Testis (tissue), 3 donors: Measurements from ENCODE around the gene LHFPL3. TPM values are rescaled to one million over a fixed set of nuclear protein-coding genes. Genes with fewer than 3 reads are reported as not detected.

Source experiments
- DNase-seq: peaks from one replicate; pipeline ENCODE4 v3.0.0-alpha.2; 2019
- H3K27ac ChIP-seq, 2 donors: fragments of 200-600 bp; sonication (generic); one replicate each; pipeline ENCODE4 v1.5.1; 2019
- H3K27me3 ChIP-seq: fragments of 200-600 bp; sonication (generic); one replicate; pipeline ENCODE4 v1.5.1; 2019
- H3K36me3 ChIP-seq: fragments of 200-600 bp; sonication (generic); one replicate; pipeline ENCODE4 v1.5.1; 2017; ENCODE audit warnings: low read depth; ENCODE audit errors: missing control alignments
- H3K4me1 ChIP-seq: fragments of 200-600 bp; sonication (generic); one replicate; pipeline ENCODE4 v1.5.1; 2019
- H3K4me3 ChIP-seq, 2 donors: fragments of 200-600 bp; sonication (generic); one replicate each; pipeline ENCODE4 v1.5.1; 2017 to 2019
- H3K9me3 ChIP-seq: fragments of 200-600 bp; sonication (generic); one replicate; pipeline ENCODE4 v1.5.1; 2017
- CTCF ChIP-seq, 3 experiments: fragments of 450-650 bp in 2 of 3; fragments of 200-600 bp in 1 of 3; sonication (generic) in 1 of 3; IDR thresholded peaks; one replicate each; pipeline ENCODE4 v1.5.1; 2016 to 2019; ENCODE audit warnings: antibody characterized with exemption in 3 of 3, mild to moderate bottlenecking in 2 of 3, moderate library complexity in 1 of 3
- POLR2A ChIP-seq: fragments of 450-650 bp; IDR thresholded peaks from one replicate; pipeline ENCODE4 v1.6.1; 2017; ENCODE audit warnings: antibody characterized with exemption, mild to moderate bottlenecking, moderate library complexity
- WGBS, 2 donors: methylation state at CpG; one replicate each; pipeline ENCODE4 v1.1.5; 2018; 5-methylcytosine and 5-hydroxymethylcytosine counted together
- intact Hi-C: fragments of 100-400 bp; cut with DNase I; formaldehyde crosslinking; loops from one replicate; pipeline ENCODE4 v1.15.1; 2023; ENCODE audit warnings: low total_unique reads
- polyA plus RNA-seq: library from polyadenylated mRNA; stranded (reverse); fragments of 350-450 nt; fragmentation: Illumina TruSeq; extraction: RNeasy Lipid Tissue Mini Kit (QIAGEN cat#74804); gene quantifications from one replicate; pipeline ENCODE4 v1.2.3, GENCODE V29; 2014; ENCODE audit warnings: low read depth, low replicate concordance; ENCODE audit not compliant: insufficient read depth
- total RNA-seq, 2 donors: library from RNA; depleted of rRNA; stranded (reverse); fragments of >200 nt; gene quantifications; one replicate each; pipeline ENCODE4 v1.2.3, GENCODE V29; 2016

LHFPL3 gene
- total and polyA plus RNA-seq, 3 donors from 2014 or later = 0.17 to 0.47 (median 0.19) TPM

- Histone ChIP-seq H3K4me1 (no peaks in the 10 kb centered on the region), H3K36me3 (no peaks in the 10 kb centered on the region), H3K27ac (no peak overlapping the region), H3K9me3 (no peaks in the 10 kb centered on the region), H3K27me3 (no peaks in the 10 kb centered on the region), H3K4me3 (no peak overlapping the region)
- TF ChIP-seq POLR2A = no peak
- no peak for TF ChIP-seq CTCF (IDR thresholded peaks at IDR 0.05)
- no peak for DNase-seq
- 40 to 45% methylated on average over 10 of the region's 10 CpGs for WGBS, 2 donors
- intact Hi-C loops = no loop called here
These were observed 444.3 kb downstream of the LHFPL3 start for GRCh38 chr7:104772405-104773345.

GRCh38 chr7:104773796-104774195 lies 445.4 kb downstream of the LHFPL3 start:
- TF ChIP-seq CTCF (IDR thresholded peaks at IDR 0.05) (no peak), POLR2A (no peak)
- Histone ChIP-seq H3K9me3 (no peaks in the 10 kb centered on the region), H3K27me3 (no peaks in the 10 kb centered on the region), H3K4me3 (no peak overlapping the region), H3K36me3 (no peaks in the 10 kb centered on the region), H3K4me1 (no peaks in the 10 kb centered on the region), H3K27ac (no peak overlapping the region)
- DNase-seq = no peak
- 58 to 73% methylated on average over 5 of the region's 5 CpGs for WGBS, 2 donors
- intact Hi-C loops = no loop called here

- Histone ChIP-seq H3K36me3 (no peaks in the 10 kb centered on the region), H3K27me3 (no peaks in the 10 kb centered on the region), H3K9me3 (no peaks in the 10 kb centered on the region), H3K4me1 (no peaks in the 10 kb centered on the region), H3K4me3 (no peak overlapping the region), H3K27ac (no peak overlapping the region)
- no peak for DNase-seq
- TF ChIP-seq CTCF (IDR thresholded peaks at IDR 0.05) (no peak), POLR2A (no peak)
- intact Hi-C loops = no loop called here
These were observed 447.1 kb downstream of the LHFPL3 start for GRCh38 chr7:104775531-104775930.

- whole genome bisulfite sequencing, 2 donors = 78 to 83% methylated on average over 3 of the region's 3 CpGs
- no peak for DNase-seq
- no peaks in the 10 kb centered on the region for H3K9me3 ChIP-seq
- no peaks in the 10 kb centered on the region for H3K27me3 ChIP-seq
- no peak overlapping the region for H3K4me3 ChIP-seq
- no peak overlapping the region for H3K27ac ChIP-seq
- no peaks in the 10 kb centered on the region for H3K36me3 ChIP-seq
- no peaks in the 10 kb centered on the region for H3K4me1 ChIP-seq
- intact Hi-C loops = no loop called here
- TF ChIP-seq POLR2A (no peak), CTCF (IDR thresholded peaks at IDR 0.05) (no peak)
These were observed 448.9 kb downstream of the LHFPL3 start for GRCh38 chr7:104777301-104777800.
